GM23338 (cell line): ENCODE results near the gene MVB12B. TPM values are rescaled to one million over a fixed set of nuclear protein-coding genes. Genes with fewer than 3 reads are reported as not detected.
A peak's percentile ranks its signal among the peaks of the same experiment; 100 is the strongest.

Experiments used
- ATAC-seq: fragments of 200-7000 bp; cut with Tn5 transposase; 3 replicates; pipeline ENCODE4 v1.9.1; 2020
- DNase-seq: peaks from one replicate; pipeline ENCODE4 v3.0.0-alpha.2; 2015; ENCODE audit warnings: low spot score
- H2AFZ ChIP-seq: fragments of 200-600 bp; sonication (generic); 2 replicates; pipeline ENCODE4 v1.8.0; 2016; ENCODE audit warnings: antibody characterized with exemption, mild to moderate bottlenecking, moderate library complexity
- H3F3A ChIP-seq: fragments of 200-600 bp; sonication (generic); replicated peaks from 2 replicates; pipeline ENCODE4 v1.8.0; 2017; ENCODE audit warnings: antibody characterized with exemption, mixed run types, low read depth
- H3K27ac ChIP-seq: fragments of 200-600 bp; sonication (generic); 2 replicates; pipeline ENCODE4 v1.6.1; 2016; ENCODE audit warnings: low read depth
- H3K27me3 ChIP-seq: fragments of 200-600 bp; sonication (generic); 2 replicates; pipeline ENCODE4 v1.8.0; 2016; ENCODE audit warnings: mild to moderate bottlenecking, mixed run types, moderate library complexity; ENCODE audit not compliant: insufficient read depth
- H3K36me3 ChIP-seq: fragments of 200-600 bp; sonication (generic); 2 replicates; pipeline ENCODE4 v1.8.0; 2016; ENCODE audit warnings: mild to moderate bottlenecking; ENCODE audit not compliant: insufficient read depth
- H3K4me1 ChIP-seq: fragments of 200-600 bp; sonication (generic); 2 replicates; pipeline ENCODE4 v1.8.0; 2016; ENCODE audit warnings: mild to moderate bottlenecking, moderate library complexity; ENCODE audit not compliant: insufficient read depth
- H3K4me2 ChIP-seq: fragments of 200-600 bp; sonication (generic); 2 replicates; pipeline ENCODE4 v1.7.1; 2017; ENCODE audit warnings: mixed run types
- H3K4me3 ChIP-seq: fragments of 200-600 bp; sonication (generic); 2 replicates; pipeline ENCODE4 v1.6.1; 2016; ENCODE audit warnings: mixed run types
- H3K79me2 ChIP-seq: fragments of 200-600 bp; sonication (generic); replicated peaks from 2 replicates; pipeline ENCODE4 v1.8.0; 2017; ENCODE audit warnings: mild to moderate bottlenecking; ENCODE audit not compliant: insufficient read depth
- H3K9me2 ChIP-seq: fragments of 200-600 bp; sonication (generic); 2 replicates; pipeline ENCODE4 v1.8.0; 2017; ENCODE audit not compliant: insufficient read depth
- H4K20me1 ChIP-seq: fragments of 200-600 bp; sonication (generic); replicated peaks from 2 replicates; pipeline ENCODE4 v1.8.0; 2017; ENCODE audit warnings: mild to moderate bottlenecking; ENCODE audit not compliant: insufficient read depth
- H3K27ac Mint-ChIP-seq: 2 replicates; pipeline ENCODE4 v1.8.0; 2020; ENCODE audit warnings: inconsistent platforms, mild to moderate bottlenecking, moderate library complexity, mixed read lengths
- H3K27me3 Mint-ChIP-seq: 3 replicates; pipeline ENCODE4 v1.8.0; 2022; ENCODE audit warnings: low read depth, mild to moderate bottlenecking, moderate library complexity, mixed read lengths, inconsistent platforms; ENCODE audit not compliant: insufficient read depth, poor library complexity
- H3K36me3 Mint-ChIP-seq: 3 replicates; pipeline ENCODE4 v1.8.0; 2021; ENCODE audit warnings: low read depth, mild to moderate bottlenecking, inconsistent platforms, moderate library complexity, mixed read lengths
- H3K4me1 Mint-ChIP-seq: 3 replicates; pipeline ENCODE4 v1.8.0; 2020; ENCODE audit warnings: mild to moderate bottlenecking, inconsistent platforms, mixed read lengths
- H3K4me3 Mint-ChIP-seq: 3 replicates; pipeline ENCODE4 v1.8.0; 2021; ENCODE audit warnings: moderate library complexity, mild to moderate bottlenecking, inconsistent platforms, mixed read lengths
- H3K9me3 Mint-ChIP-seq: 3 replicates; pipeline ENCODE4 v1.8.0; 2020; ENCODE audit warnings: moderate library complexity, mild to moderate bottlenecking, inconsistent platforms, mixed read lengths
- CREB1 ChIP-seq: fragments of 250-450 bp; sonication (Bioruptor Pico); IDR thresholded peaks from 2 replicates; pipeline ENCODE4 v1.5.0; 2020; ENCODE audit warnings: low read depth, mild to moderate bottlenecking, moderate library complexity
- CTCF ChIP-seq, 2 experiments: fragments of 200-600 bp in 1 of 2; sonication (generic) in 1 of 2; conservative IDR thresholded peaks; 2 replicates each; pipeline versions ENCODE4 v1.5.1 to v1.6.1; 2016 to 2017; ENCODE audit warnings: antibody characterized with exemption in 2 of 2, low read depth in 2 of 2, mild to moderate bottlenecking in 2 of 2, moderate library complexity in 1 of 2
- EZH2phosphoT487 ChIP-seq: fragments of 200-600 bp; sonication (generic); IDR thresholded peaks from one replicate; pipeline ENCODE4 v1.8.1; 2018; ENCODE audit warnings: antibody characterized with exemption; ENCODE audit not compliant: unreplicated experiment
- POLR2AphosphoS5 ChIP-seq: IDR thresholded peaks from 2 replicates; pipeline ENCODE4 v1.6.1; 2016; ENCODE audit warnings: antibody characterized with exemption, low read depth
- ZNF331 ChIP-seq: fragments of 250-450 bp; sonication (Bioruptor Pico); IDR thresholded peaks from 2 replicates; pipeline ENCODE4 v1.5.0; 2020; ENCODE audit warnings: low read depth, mild to moderate bottlenecking, moderate library complexity
- ZNF462 ChIP-seq: fragments of 250-450 bp; sonication (Bioruptor Pico); IDR thresholded peaks from 2 replicates; pipeline ENCODE4 v1.5.0; 2020; ENCODE audit warnings: mild to moderate bottlenecking, moderate library complexity
- polyA plus RNA-seq: library from polyadenylated mRNA; unstranded; fragments of >200 nt; fragmentation: Nextera tagmentation; extraction: Ambion mirVana; gene quantifications from 2 replicates; pipeline ENCODE4 v1.2.1, GENCODE V29; 2016
- total RNA-seq: library from RNA; depleted of rRNA; stranded (reverse); fragments of >200 nt; shearing (Covaris generic); gene quantifications from 2 replicates; pipeline ENCODE4 v1.2.3, GENCODE V29; 2014

MVB12B gene
- total and polyA plus RNA-seq, 2 experiments from 2014 or later = 1.9 to 6.6 TPM

GRCh38 chr9:126320158-126320922 is 6.3 kb upstream of the MVB12B start:
- Histone ChIP-seq H3K4me3 (no peak overlapping the region), H3K27ac (no peak overlapping the region), H3K4me1 (no peaks in the 10 kb centered on the region), H3K79me2 (no peaks in the 10 kb centered on the region), H3F3A (peaks cover under 1% of the 10 kb centered on the region; the same call in 1 of the 2 replicates), H3K36me3 (no peaks in the 10 kb centered on the region), H3K9me2 (no peaks in the 10 kb centered on the region), H4K20me1 (no peaks in the 10 kb centered on the region), H2AFZ (0 out of 2 replicates have a peak overlapping the region, but pooled peaks have one; percentile 63), H3K4me2 (no peak overlapping the region), H3K27me3 (peaks cover 5% of the 10 kb centered on the region; the same call in 1 of the 2 replicates)
- TF ChIP-seq POLR2AphosphoS5 (no peak), CREB1 (CRISPR knock-in tag) (no peak), CTCF (conservative IDR thresholded peaks at IDR 0.05; ENCODE audit: low read depth in 2 of 2) (no peak)
- no peak for DNase-seq
- H3K4me1 Mint-ChIP-seq = peaks cover 3% of the 10 kb centered on the region; the same call in 1 of the 3 replicates
- peaks cover 10% of the 10 kb centered on the region; the same call in 2 of the 3 replicates for H3K36me3 Mint-ChIP-seq
- H3K27ac Mint-ChIP-seq = no peak overlapping the region
- peaks cover 5% of the 10 kb centered on the region for H3K27me3 Mint-ChIP-seq
- peaks cover 14% of the 10 kb centered on the region for H3K9me3 Mint-ChIP-seq
- ATAC-seq = no peak
- H3K4me3 Mint-ChIP-seq = no peak overlapping the region

GRCh38 chr9:126321742-126322141 is 4.9 kb upstream of the MVB12B start:
- Histone ChIP-seq H4K20me1 (no peaks in the 10 kb centered on the region), H3F3A (peaks cover 3% of the 10 kb centered on the region; the same call in 1 of the 2 replicates), H3K4me2 (no peak overlapping the region), H3K27ac (no peak overlapping the region), H3K9me2 (no peaks in the 10 kb centered on the region), H3K36me3 (no peaks in the 10 kb centered on the region), H3K27me3 (peaks cover 8% of the 10 kb centered on the region; the same call in 1 of the 2 replicates), H2AFZ (no peak overlapping the region), H3K4me3 (no peak overlapping the region), H3K4me1 (peaks cover 7% of the 10 kb centered on the region; the same call in 1 of the 2 replicates), H3K79me2 (no peaks in the 10 kb centered on the region)
- Mint-ChIP-seq H3K27ac (no peak overlapping the region), H3K27me3 (peaks cover 5% of the 10 kb centered on the region), H3K4me3 (no peak overlapping the region), H3K36me3 (peaks cover 10% of the 10 kb centered on the region; the same call in 2 of the 3 replicates), H3K9me3 (peaks cover 18% of the 10 kb centered on the region), H3K4me1 (peaks cover 10% of the 10 kb centered on the region; the same call in 2 of the 3 replicates)
- DNase-seq (no peak), ATAC-seq (no peak)
- no peak for TF ChIP-seq EZH2phosphoT487
- no peak for TF ChIP-seq ZNF331 (CRISPR knock-in tag)
- TF ChIP-seq ZNF462 (CRISPR knock-in tag) = no peak
- TF ChIP-seq POLR2AphosphoS5 = no peak
- TF ChIP-seq CTCF (conservative IDR thresholded peaks at IDR 0.05; ENCODE audit: low read depth in 2 of 2) = no peak
